GM23338 (cell line): ENCODE measurements around the gene TATDN3. TPM values are rescaled to one million over a fixed set of nuclear protein-coding genes. Genes with fewer than 3 reads are reported as not detected.

Source experiments
- ATAC-seq: fragments of 200-7000 bp; cut with Tn5 transposase; 3 replicates; pipeline ENCODE4 v1.9.1; 2020
- DNase-seq: peaks from one replicate; pipeline ENCODE4 v3.0.0-alpha.2; 2015; ENCODE audit warnings: low spot score
- H2AFZ ChIP-seq: fragments of 200-600 bp; sonication (generic); 2 replicates; pipeline ENCODE4 v1.8.0; 2016; ENCODE audit warnings: antibody characterized with exemption, mild to moderate bottlenecking, moderate library complexity
- H3F3A ChIP-seq: fragments of 200-600 bp; sonication (generic); replicated peaks from 2 replicates; pipeline ENCODE4 v1.8.0; 2017; ENCODE audit warnings: antibody characterized with exemption, mixed run types, low read depth
- H3K27ac ChIP-seq: fragments of 200-600 bp; sonication (generic); 2 replicates; pipeline ENCODE4 v1.6.1; 2016; ENCODE audit warnings: low read depth
- H3K27me3 ChIP-seq: fragments of 200-600 bp; sonication (generic); 2 replicates; pipeline ENCODE4 v1.8.0; 2016; ENCODE audit warnings: mild to moderate bottlenecking, mixed run types, moderate library complexity; ENCODE audit not compliant: insufficient read depth
- H3K36me3 ChIP-seq: fragments of 200-600 bp; sonication (generic); 2 replicates; pipeline ENCODE4 v1.8.0; 2016; ENCODE audit warnings: mild to moderate bottlenecking; ENCODE audit not compliant: insufficient read depth
- H3K4me1 ChIP-seq: fragments of 200-600 bp; sonication (generic); 2 replicates; pipeline ENCODE4 v1.8.0; 2016; ENCODE audit warnings: mild to moderate bottlenecking, moderate library complexity; ENCODE audit not compliant: insufficient read depth
- H3K4me2 ChIP-seq: fragments of 200-600 bp; sonication (generic); 2 replicates; pipeline ENCODE4 v1.7.1; 2017; ENCODE audit warnings: mixed run types
- H3K4me3 ChIP-seq: fragments of 200-600 bp; sonication (generic); 2 replicates; pipeline ENCODE4 v1.6.1; 2016; ENCODE audit warnings: mixed run types
- H3K79me2 ChIP-seq: fragments of 200-600 bp; sonication (generic); replicated peaks from 2 replicates; pipeline ENCODE4 v1.8.0; 2017; ENCODE audit warnings: mild to moderate bottlenecking; ENCODE audit not compliant: insufficient read depth
- H3K9me2 ChIP-seq: fragments of 200-600 bp; sonication (generic); 2 replicates; pipeline ENCODE4 v1.8.0; 2017; ENCODE audit not compliant: insufficient read depth
- H4K20me1 ChIP-seq: fragments of 200-600 bp; sonication (generic); replicated peaks from 2 replicates; pipeline ENCODE4 v1.8.0; 2017; ENCODE audit warnings: mild to moderate bottlenecking; ENCODE audit not compliant: insufficient read depth
- H3K27ac Mint-ChIP-seq: 2 replicates; pipeline ENCODE4 v1.8.0; 2020; ENCODE audit warnings: inconsistent platforms, mild to moderate bottlenecking, moderate library complexity, mixed read lengths
- H3K27me3 Mint-ChIP-seq: 3 replicates; pipeline ENCODE4 v1.8.0; 2022; ENCODE audit warnings: low read depth, mild to moderate bottlenecking, moderate library complexity, mixed read lengths, inconsistent platforms; ENCODE audit not compliant: insufficient read depth, poor library complexity
- H3K36me3 Mint-ChIP-seq: 3 replicates; pipeline ENCODE4 v1.8.0; 2021; ENCODE audit warnings: low read depth, mild to moderate bottlenecking, inconsistent platforms, moderate library complexity, mixed read lengths
- H3K4me1 Mint-ChIP-seq: 3 replicates; pipeline ENCODE4 v1.8.0; 2020; ENCODE audit warnings: mild to moderate bottlenecking, inconsistent platforms, mixed read lengths
- H3K4me3 Mint-ChIP-seq: 3 replicates; pipeline ENCODE4 v1.8.0; 2021; ENCODE audit warnings: moderate library complexity, mild to moderate bottlenecking, inconsistent platforms, mixed read lengths
- H3K9me3 Mint-ChIP-seq: 3 replicates; pipeline ENCODE4 v1.8.0; 2020; ENCODE audit warnings: moderate library complexity, mild to moderate bottlenecking, inconsistent platforms, mixed read lengths
- CREB1 ChIP-seq: fragments of 250-450 bp; sonication (Bioruptor Pico); IDR thresholded peaks from 2 replicates; pipeline ENCODE4 v1.5.0; 2020; ENCODE audit warnings: low read depth, mild to moderate bottlenecking, moderate library complexity
- ETS1 ChIP-seq: IDR thresholded peaks from 2 replicates; pipeline ENCODE4 v1.6.1; 2016; ENCODE audit warnings: antibody characterized with exemption
- EZH2 ChIP-seq: fragments of 200-600 bp; sonication (generic); IDR thresholded peaks from one replicate; pipeline ENCODE4 v1.8.0; 2017; ENCODE audit warnings: antibody characterized with exemption, mild to moderate bottlenecking, low read depth; ENCODE audit not compliant: unreplicated experiment
- EZH2phosphoT487 ChIP-seq: fragments of 200-600 bp; sonication (generic); IDR thresholded peaks from one replicate; pipeline ENCODE4 v1.8.1; 2018; ENCODE audit warnings: antibody characterized with exemption; ENCODE audit not compliant: unreplicated experiment
- JUNB ChIP-seq: IDR thresholded peaks from one replicate; pipeline ENCODE4 v1.6.1; 2016; ENCODE audit warnings: antibody characterized with exemption; ENCODE audit not compliant: unreplicated experiment
- NANOG ChIP-seq: IDR thresholded peaks from 2 replicates; pipeline ENCODE4 v1.6.1; 2016; ENCODE audit warnings: antibody characterized with exemption, borderline replicate concordance
- REST ChIP-seq: IDR thresholded peaks from one replicate; pipeline ENCODE4 v1.6.1; 2018; ENCODE audit warnings: antibody characterized with exemption; ENCODE audit not compliant: unreplicated experiment
- ZNF331 ChIP-seq: fragments of 250-450 bp; sonication (Bioruptor Pico); IDR thresholded peaks from 2 replicates; pipeline ENCODE4 v1.5.0; 2020; ENCODE audit warnings: low read depth, mild to moderate bottlenecking, moderate library complexity
- ZNF462 ChIP-seq: fragments of 250-450 bp; sonication (Bioruptor Pico); IDR thresholded peaks from 2 replicates; pipeline ENCODE4 v1.5.0; 2020; ENCODE audit warnings: mild to moderate bottlenecking, moderate library complexity
- polyA plus RNA-seq: library from polyadenylated mRNA; unstranded; fragments of >200 nt; fragmentation: Nextera tagmentation; extraction: Ambion mirVana; gene quantifications from 2 replicates; pipeline ENCODE4 v1.2.1, GENCODE V29; 2016
- total RNA-seq: library from RNA; depleted of rRNA; stranded (reverse); fragments of >200 nt; shearing (Covaris generic); gene quantifications from 2 replicates; pipeline ENCODE4 v1.2.3, GENCODE V29; 2014

The TATDN3 gene
- total and polyA plus RNA-seq, 2 experiments from 2014 or later: 10.9 to 24.2 TPM

GRCh38 chr1:212753749-212754148 is 37.9 kb upstream of the TATDN3 start:
- Histone ChIP-seq H3K9me2 (no peaks in the 10 kb centered on the region), H3K4me2 (peak overlapping the region; percentile 64), H3K4me3 (peak overlapping the region; percentile 22; the same call in 1 of the 2 replicates), H3K79me2 (peaks cover 53% of the 10 kb centered on the region), H4K20me1 (peaks cover 8% of the 10 kb centered on the region; the same call in 1 of the 2 replicates), H3K27ac (peak overlapping the region; percentile 55), H3K27me3 (no peaks in the 10 kb centered on the region), H3K4me1 (peaks cover 47% of the 10 kb centered on the region), H3K36me3 (no peaks in the 10 kb centered on the region; the same call in 1 of the 2 replicates), H3F3A (0 out of 2 replicates have a peak, but pooled peaks cover 3% of the 10 kb centered on the region), H2AFZ (no peak overlapping the region)
- Mint-ChIP-seq H3K36me3 (no peaks in the 10 kb centered on the region), H3K27ac (peak overlapping the region; percentile 1; the same call in 1 of the 2 replicates), H3K9me3 (no peaks in the 10 kb centered on the region), H3K4me3 (peak overlapping the region; percentile 25), H3K4me1 (peaks cover 41% of the 10 kb centered on the region), H3K27me3 (no peaks in the 10 kb centered on the region)
- no peak for TF ChIP-seq NANOG
- DNase-seq (peak; percentile 25), ATAC-seq (peak; percentile 31; the same call in 2 of the 3 replicates)

- no peaks in the 10 kb centered on the region; the same call in 2 of the 3 replicates for H3K36me3 Mint-ChIP-seq
- Histone ChIP-seq H3K4me1 (peaks cover 47% of the 10 kb centered on the region), H3K27ac (peak overlapping the region; percentile 55), H3K4me2 (peak overlapping the region; percentile 64), H3K79me2 (peaks cover 53% of the 10 kb centered on the region), H3K9me2 (no peaks in the 10 kb centered on the region), H4K20me1 (peaks cover 10% of the 10 kb centered on the region; the same call in 1 of the 2 replicates), H3K36me3 (no peaks in the 10 kb centered on the region; the same call in 1 of the 2 replicates), H3K4me3 (peak overlapping the region; percentile 22; the same call in 1 of the 2 replicates), H2AFZ (no peak overlapping the region), H3K27me3 (no peaks in the 10 kb centered on the region), H3F3A (0 out of 2 replicates have a peak, but pooled peaks cover 3% of the 10 kb centered on the region)
- H3K9me3 Mint-ChIP-seq: no peaks in the 10 kb centered on the region
- peak overlapping the region; percentile 25; the same call in 2 of the 3 replicates for H3K4me3 Mint-ChIP-seq
- peaks cover 42% of the 10 kb centered on the region for H3K4me1 Mint-ChIP-seq
- ATAC-seq: peak; percentile 34
- H3K27ac Mint-ChIP-seq: peak overlapping the region; percentile 1; the same call in 1 of the 2 replicates
- DNase-seq: peak; percentile 40
- no peaks in the 10 kb centered on the region for H3K27me3 Mint-ChIP-seq
- TF ChIP-seq ETS1 (no peak), EZH2 (no peak), REST (no peak), ZNF331 (CRISPR knock-in tag) (no peak), CREB1 (CRISPR knock-in tag) (no peak), EZH2phosphoT487 (no peak), JUNB (no peak), ZNF462 (CRISPR knock-in tag) (no peak)
These were observed 37.5 kb upstream of the TATDN3 start for GRCh38 chr1:212754193-212754592.
